ENCODE data around the gene DAB1.

The DAB1 gene

GRCh38 chr1:57115030-57115614, 308.7 kb downstream of the DAB1 start:
- Histone ChIP-seq H3K9ac (ENCODE audit: low read length in 5 of 5) (no peak overlapping the region), H3K9me3 (ENCODE audit: control insufficient read depth in 5 of 5, low read length in 5 of 5) (no peaks in the 10 kb centered on the region), H3K27me3 (ENCODE audit: control insufficient read depth in 5 of 5, insufficient read depth in 4 of 5, low read length in 5 of 5) (no peaks in the 10 kb centered on the region), H3K27ac (ENCODE audit: low read depth, low read length) (no peak overlapping the region), H3K4me1 (ENCODE audit: control insufficient read depth in 5 of 5, insufficient read depth in 5 of 5, low read length in 5 of 5) (no peaks in the 10 kb centered on the region), H3K36me3 (ENCODE audit: control insufficient read depth in 5 of 5, insufficient read depth in 5 of 5, low read length in 5 of 5) (no peaks in the 10 kb centered on the region), H3K4me3 (ENCODE audit: low read depth in 1 of 5, low read length in 5 of 5) (no peak overlapping the region)

GRCh38 chr1:57112148-57112547, 311.7 kb downstream of the DAB1 start:
- Histone ChIP-seq H3K4me3 (ENCODE audit: low read depth in 1 of 5, low read length in 5 of 5) (no peak overlapping the region), H3K27me3 (ENCODE audit: control insufficient read depth in 5 of 5, insufficient read depth in 4 of 5, low read length in 5 of 5) (no peaks in the 10 kb centered on the region), H3K9me3 (ENCODE audit: control insufficient read depth in 5 of 5, low read length in 5 of 5) (no peaks in the 10 kb centered on the region), H3K27ac (ENCODE audit: low read depth, low read length) (no peak overlapping the region), H3K9ac (ENCODE audit: low read length in 5 of 5) (no peak overlapping the region), H3K4me1 (ENCODE audit: control insufficient read depth in 5 of 5, insufficient read depth in 5 of 5, low read length in 5 of 5) (no peaks in the 10 kb centered on the region), H3K36me3 (ENCODE audit: control insufficient read depth in 5 of 5, insufficient read depth in 5 of 5, low read length in 5 of 5) (no peaks in the 10 kb centered on the region)

GRCh38 chr1:57111175-57111574, 312.7 kb downstream of the DAB1 start:
- Histone ChIP-seq H3K36me3 (ENCODE audit: control insufficient read depth in 5 of 5, insufficient read depth in 5 of 5, low read length in 5 of 5) (no peaks in the 10 kb centered on the region), H3K4me1 (ENCODE audit: control insufficient read depth in 5 of 5, insufficient read depth in 5 of 5, low read length in 5 of 5) (no peaks in the 10 kb centered on the region), H3K9ac (ENCODE audit: low read length in 5 of 5) (no peak overlapping the region), H3K27ac (ENCODE audit: low read depth, low read length) (no peak overlapping the region), H3K27me3 (ENCODE audit: control insufficient read depth in 5 of 5, insufficient read depth in 4 of 5, low read length in 5 of 5) (no peaks in the 10 kb centered on the region), H3K4me3 (ENCODE audit: low read depth in 1 of 5, low read length in 5 of 5) (no peak overlapping the region), H3K9me3 (ENCODE audit: control insufficient read depth in 5 of 5, low read length in 5 of 5) (no peaks in the 10 kb centered on the region)

GRCh38 chr1:57109883-57110282, 314.0 kb downstream of the DAB1 start:
- Histone ChIP-seq H3K4me1 (ENCODE audit: control insufficient read depth in 5 of 5, insufficient read depth in 5 of 5, low read length in 5 of 5) (no peaks in the 10 kb centered on the region), H3K27ac (ENCODE audit: low read depth, low read length) (no peak overlapping the region), H3K9ac (ENCODE audit: low read length in 5 of 5) (no peak overlapping the region), H3K36me3 (ENCODE audit: control insufficient read depth in 5 of 5, insufficient read depth in 5 of 5, low read length in 5 of 5) (no peaks in the 10 kb centered on the region), H3K4me3 (ENCODE audit: low read depth in 1 of 5, low read length in 5 of 5) (no peak overlapping the region), H3K27me3 (ENCODE audit: control insufficient read depth in 5 of 5, insufficient read depth in 4 of 5, low read length in 5 of 5) (no peaks in the 10 kb centered on the region), H3K9me3 (ENCODE audit: control insufficient read depth in 5 of 5, low read length in 5 of 5) (no peaks in the 10 kb centered on the region)

- no peak overlapping the region for H3K9ac ChIP-seq (ENCODE audit: low read length in 5 of 5)
- no peaks in the 10 kb centered on the region for H3K27me3 ChIP-seq (ENCODE audit: control insufficient read depth in 5 of 5, insufficient read depth in 4 of 5, low read length in 5 of 5)
- no peak overlapping the region for H3K27ac ChIP-seq (ENCODE audit: low read depth, low read length)
- H3K4me1 ChIP-seq (ENCODE audit: control insufficient read depth in 5 of 5, insufficient read depth in 5 of 5, low read length in 5 of 5) = no peaks in the 10 kb centered on the region
- H3K9me3 ChIP-seq (ENCODE audit: control insufficient read depth in 5 of 5, low read length in 5 of 5) = no peaks in the 10 kb centered on the region
- H3K36me3 ChIP-seq (ENCODE audit: control insufficient read depth in 5 of 5, insufficient read depth in 5 of 5, low read length in 5 of 5) = no peaks in the 10 kb centered on the region
- H3K4me3 ChIP-seq (ENCODE audit: low read depth in 1 of 5, low read length in 5 of 5) = no peak overlapping the region
Observed at GRCh38 chr1:57109247-57109646, 314.6 kb downstream of the DAB1 start.

GRCh38 chr1:57106296-57106695, 317.6 kb downstream of the DAB1 start:
- H3K9ac ChIP-seq (ENCODE audit: low read length in 5 of 5) = no peak overlapping the region
- no peak overlapping the region for H3K27ac ChIP-seq (ENCODE audit: low read depth, low read length)
- H3K9me3 ChIP-seq (ENCODE audit: control insufficient read depth in 5 of 5, low read length in 5 of 5) = no peaks in the 10 kb centered on the region
- no peaks in the 10 kb centered on the region for H3K4me1 ChIP-seq (ENCODE audit: control insufficient read depth in 5 of 5, insufficient read depth in 5 of 5, low read length in 5 of 5)
- H3K4me3 ChIP-seq (ENCODE audit: low read depth in 1 of 5, low read length in 5 of 5) = no peak overlapping the region
- no peaks in the 10 kb centered on the region for H3K27me3 ChIP-seq (ENCODE audit: control insufficient read depth in 5 of 5, insufficient read depth in 4 of 5, low read length in 5 of 5)
- H3K36me3 ChIP-seq (ENCODE audit: control insufficient read depth in 5 of 5, insufficient read depth in 5 of 5, low read length in 5 of 5) = no peaks in the 10 kb centered on the region

GRCh38 chr1:57102561-57103326, 321.1 kb downstream of the DAB1 start:
- Histone ChIP-seq H3K27me3 (ENCODE audit: control insufficient read depth in 5 of 5, insufficient read depth in 4 of 5, low read length in 5 of 5) (no peaks in the 10 kb centered on the region), H3K4me1 (ENCODE audit: control insufficient read depth in 5 of 5, insufficient read depth in 5 of 5, low read length in 5 of 5) (no peaks in the 10 kb centered on the region), H3K4me3 (ENCODE audit: low read depth in 1 of 5, low read length in 5 of 5) (no peak overlapping the region), H3K27ac (ENCODE audit: low read depth, low read length) (no peak overlapping the region), H3K9ac (ENCODE audit: low read length in 5 of 5) (no peak overlapping the region), H3K9me3 (ENCODE audit: control insufficient read depth in 5 of 5, low read length in 5 of 5) (no peaks in the 10 kb centered on the region), H3K36me3 (ENCODE audit: control insufficient read depth in 5 of 5, insufficient read depth in 5 of 5, low read length in 5 of 5) (no peaks in the 10 kb centered on the region)

GRCh38 chr1:57101209-57101608, 322.7 kb downstream of the DAB1 start:
- Histone ChIP-seq H3K27me3 (ENCODE audit: control insufficient read depth in 5 of 5, insufficient read depth in 4 of 5, low read length in 5 of 5) (no peaks in the 10 kb centered on the region), H3K36me3 (ENCODE audit: control insufficient read depth in 5 of 5, insufficient read depth in 5 of 5, low read length in 5 of 5) (no peaks in the 10 kb centered on the region), H3K4me1 (ENCODE audit: control insufficient read depth in 5 of 5, insufficient read depth in 5 of 5, low read length in 5 of 5) (no peaks in the 10 kb centered on the region), H3K27ac (ENCODE audit: low read depth, low read length) (no peak overlapping the region), H3K4me3 (ENCODE audit: low read depth in 1 of 5, low read length in 5 of 5) (no peak overlapping the region), H3K9me3 (ENCODE audit: control insufficient read depth in 5 of 5, low read length in 5 of 5) (no peaks in the 10 kb centered on the region), H3K9ac (ENCODE audit: low read length in 5 of 5) (no peak overlapping the region)

- H3K36me3 ChIP-seq (ENCODE audit: control insufficient read depth in 5 of 5, insufficient read depth in 5 of 5, low read length in 5 of 5) = no peaks in the 10 kb centered on the region
Observed at GRCh38 chr1:57094749-57095148, 329.1 kb downstream of the DAB1 start.

GRCh38 chr1:57093122-57093521, 330.7 kb downstream of the DAB1 start:
- no peak overlapping the region for H3K4me3 ChIP-seq (ENCODE audit: low read depth in 1 of 5, low read length in 5 of 5)
- no peaks in the 10 kb centered on the region for H3K27me3 ChIP-seq (ENCODE audit: control insufficient read depth in 5 of 5, insufficient read depth in 4 of 5, low read length in 5 of 5)
- H3K4me1 ChIP-seq (ENCODE audit: control insufficient read depth in 5 of 5, insufficient read depth in 5 of 5, low read length in 5 of 5) = no peaks in the 10 kb centered on the region
- H3K9ac ChIP-seq (ENCODE audit: low read length in 5 of 5) = no peak overlapping the region
- no peaks in the 10 kb centered on the region for H3K36me3 ChIP-seq (ENCODE audit: control insufficient read depth in 5 of 5, insufficient read depth in 5 of 5, low read length in 5 of 5)
- H3K9me3 ChIP-seq (ENCODE audit: control insufficient read depth in 5 of 5, low read length in 5 of 5) = no peaks in the 10 kb centered on the region
- no peak overlapping the region for H3K27ac ChIP-seq (ENCODE audit: low read depth, low read length)

More at GRCh38 chr1:57094749-57095148, 329.1 kb downstream of the DAB1 start:
- no peak overlapping the region for H3K27ac ChIP-seq (ENCODE audit: low read depth, low read length)
- no peaks in the 10 kb centered on the region for H3K4me1 ChIP-seq (ENCODE audit: control insufficient read depth in 5 of 5, insufficient read depth in 5 of 5, low read length in 5 of 5)
- no peaks in the 10 kb centered on the region for H3K27me3 ChIP-seq (ENCODE audit: control insufficient read depth in 5 of 5, insufficient read depth in 4 of 5, low read length in 5 of 5)
- no peaks in the 10 kb centered on the region for H3K9me3 ChIP-seq (ENCODE audit: control insufficient read depth in 5 of 5, low read length in 5 of 5)
- H3K4me3 ChIP-seq (ENCODE audit: low read depth in 1 of 5, low read length in 5 of 5) = no peak overlapping the region
- H3K9ac ChIP-seq (ENCODE audit: low read length in 5 of 5) = no peak overlapping the region

Measured in subcutaneous abdominal adipose tissue (tissue), 5 donors.